ENCODE results near the gene RNU1-3.
"Not testable (repeated sequence)": the region's sequence is repeated elsewhere in the genome, so short reads cannot be mapped to it uniquely, and the experiment has no call there.

DNA sequence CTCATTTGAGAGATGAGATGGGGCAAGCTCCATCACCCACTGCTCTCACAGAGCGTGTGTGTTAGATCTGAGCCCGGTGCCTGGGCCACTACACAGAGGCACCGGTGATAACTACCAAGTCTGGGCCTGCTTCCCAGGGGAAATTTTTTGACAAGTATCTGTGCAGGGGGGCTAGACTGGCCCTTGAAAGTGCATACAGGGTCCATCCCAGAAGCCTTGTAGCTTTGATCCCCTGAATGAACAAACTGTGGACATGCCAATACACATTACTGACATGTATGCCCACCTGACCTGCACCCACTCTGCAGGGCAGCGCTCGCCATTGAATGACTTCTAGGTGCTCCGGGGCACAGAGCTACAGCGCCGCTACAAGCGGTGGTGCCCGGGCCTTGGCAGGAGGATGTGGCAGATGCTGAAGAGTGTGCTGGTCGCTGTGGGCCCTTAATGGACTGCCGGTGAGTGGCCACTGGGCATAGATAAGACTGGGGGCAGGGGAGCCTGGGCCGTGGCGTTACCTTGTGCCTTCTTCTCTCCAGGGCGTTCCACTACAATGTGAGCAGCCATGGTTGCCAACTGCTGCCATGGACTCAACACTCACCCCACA, 20.6 kb downstream of the RNU1-3 start:
- TF ChIP-seq, protein P1, sequence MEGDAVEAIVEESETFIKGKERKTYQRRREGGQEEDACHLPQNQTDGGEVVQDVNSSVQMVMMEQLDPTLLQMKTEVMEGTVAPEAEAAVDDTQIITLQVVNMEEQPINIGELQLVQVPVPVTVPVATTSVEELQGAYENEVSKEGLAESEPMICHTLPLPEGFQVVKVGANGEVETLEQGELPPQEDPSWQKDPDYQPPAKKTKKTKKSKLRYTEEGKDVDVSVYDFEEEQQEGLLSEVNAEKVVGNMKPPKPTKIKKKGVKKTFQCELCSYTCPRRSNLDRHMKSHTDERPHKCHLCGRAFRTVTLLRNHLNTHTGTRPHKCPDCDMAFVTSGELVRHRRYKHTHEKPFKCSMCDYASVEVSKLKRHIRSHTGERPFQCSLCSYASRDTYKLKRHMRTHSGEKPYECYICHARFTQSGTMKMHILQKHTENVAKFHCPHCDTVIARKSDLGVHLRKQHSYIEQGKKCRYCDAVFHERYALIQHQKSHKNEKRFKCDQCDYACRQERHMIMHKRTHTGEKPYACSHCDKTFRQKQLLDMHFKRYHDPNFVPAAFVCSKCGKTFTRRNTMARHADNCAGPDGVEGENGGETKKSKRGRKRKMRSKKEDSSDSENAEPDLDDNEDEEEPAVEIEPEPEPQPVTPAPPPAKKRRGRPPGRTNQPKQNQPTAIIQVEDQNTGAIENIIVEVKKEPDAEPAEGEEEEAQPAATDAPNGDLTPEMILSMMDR (IDR thresholded peaks at IDR 0.05 in 8 of 11, conservative IDR thresholded peaks at IDR 0.05 in 3 of 11): not testable (repeated sequence)
- not testable (repeated sequence) for TF ChIP-seq POLR2AphosphoS5 (IDR thresholded peaks at IDR 0.05)

Measured in spleen (tissue), 7 donors.